BE2C (cell line): Measurements from ENCODE around the gene LRP10.

Experiments used
- DNase-seq: peaks from one replicate; pipeline ENCODE4 v3.0.0-alpha.2; 2020
- H3K27me3 ChIP-seq: fragments of 250-450 bp; sonication (Bioruptor Pico); 2 replicates; pipeline ENCODE4 v1.5.1; 2020; ENCODE audit warnings: mild to moderate bottlenecking
- H3K36me3 ChIP-seq: fragments of 250-450 bp; sonication (Bioruptor Pico); 2 replicates; pipeline ENCODE4 v1.5.1; 2020; ENCODE audit warnings: mild to moderate bottlenecking
- H3K4me1 ChIP-seq: fragments of 250-450 bp; sonication (Bioruptor Pico); 2 replicates; pipeline ENCODE4 v1.5.1; 2020
- H3K4me3 ChIP-seq: 2 replicates; pipeline ENCODE4 v1.5.1; 2011; ENCODE audit warnings: low read depth, low read length
- H3K9me3 ChIP-seq: fragments of 250-450 bp; sonication (Bioruptor Pico); 2 replicates; pipeline ENCODE4 v1.5.1; 2020
- CTCF ChIP-seq: IDR thresholded peaks from 2 replicates; pipeline ENCODE4 v1.5.1; 2012; ENCODE audit warnings: mild to moderate bottlenecking, low read depth, low read length

The LRP10 gene

DNA sequence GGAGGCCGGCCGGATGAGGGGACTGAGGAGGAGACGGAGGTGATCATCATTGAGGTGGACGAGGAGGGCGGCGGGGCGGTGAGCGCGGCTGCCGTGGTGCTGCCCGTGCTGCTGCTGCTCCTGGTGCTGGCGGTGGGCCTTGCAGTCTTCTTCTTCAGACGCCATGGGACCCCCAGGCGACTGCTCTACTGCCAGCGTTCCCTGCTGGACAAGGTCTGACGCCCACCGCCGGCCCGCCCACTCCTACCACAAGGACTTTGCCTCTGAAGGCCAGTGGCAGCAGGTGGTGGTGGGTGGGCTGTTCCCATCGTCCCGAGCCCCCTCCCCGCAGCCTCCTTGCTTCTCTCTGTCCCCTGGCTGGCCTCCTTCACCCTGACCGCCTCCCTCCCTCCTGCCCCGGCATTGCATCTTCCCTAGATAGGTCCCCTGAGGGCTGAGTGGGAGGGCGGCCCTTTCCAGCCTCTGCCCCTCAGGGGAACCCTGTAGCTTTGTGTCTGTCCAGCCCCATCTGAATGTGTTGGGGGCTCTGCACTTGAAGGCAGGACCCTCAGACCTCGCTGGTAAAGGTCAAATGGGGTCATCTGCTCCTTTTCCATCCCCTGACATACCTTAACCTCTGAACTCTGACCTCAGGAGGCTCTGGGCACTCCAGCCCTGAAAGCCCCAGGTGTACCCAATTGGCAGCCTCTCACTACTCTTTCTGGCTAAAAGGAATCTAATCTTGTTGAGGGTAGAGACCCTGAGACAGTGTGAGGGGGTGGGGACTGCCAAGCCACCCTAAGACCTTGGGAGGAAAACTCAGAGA, 25.5 kb upstream of the LRP10 start:
- H3K9me3 ChIP-seq = no peaks in the 10 kb centered on the region
- H3K4me1 ChIP-seq = no peaks in the 10 kb centered on the region
- no peak for TF ChIP-seq CTCF
- no peaks in the 10 kb centered on the region for H3K36me3 ChIP-seq
- H3K4me3 ChIP-seq = no peak overlapping the region
- H3K27me3 ChIP-seq = no peaks in the 10 kb centered on the region
- DNase-seq = no peak

DNA sequence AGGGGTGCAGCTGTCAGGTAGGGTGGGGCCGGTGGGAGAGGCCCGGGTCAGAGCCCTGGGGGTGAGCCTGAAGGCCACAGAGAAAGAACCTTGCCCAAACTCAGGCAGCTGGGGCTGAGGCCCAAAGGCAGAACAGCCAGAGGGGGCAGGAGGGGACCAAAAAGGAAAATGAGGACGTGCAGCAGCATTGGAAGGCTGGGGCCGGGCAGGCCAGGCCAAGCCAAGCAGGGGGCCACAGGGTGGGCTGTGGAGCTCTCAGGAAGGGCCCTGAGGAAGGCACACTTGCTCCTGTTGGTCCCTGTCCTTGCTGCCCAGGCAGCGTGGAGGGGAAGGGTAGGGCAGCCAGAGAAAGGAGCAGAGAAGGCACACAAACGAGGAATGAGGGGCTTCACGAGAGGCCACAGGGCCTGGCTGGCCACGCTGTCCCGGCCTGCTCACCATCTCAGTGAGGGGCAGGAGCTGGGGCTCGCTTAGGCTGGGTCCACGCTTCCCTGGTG, 24.7 kb upstream of the LRP10 start:
- Histone ChIP-seq H3K9me3 (no peaks in the 10 kb centered on the region), H3K36me3 (no peaks in the 10 kb centered on the region), H3K27me3 (no peaks in the 10 kb centered on the region), H3K4me3 (no peak overlapping the region), H3K4me1 (no peaks in the 10 kb centered on the region)
- DNase-seq = no peak
- TF ChIP-seq CTCF = no peak

GRCh38 chr14:22847661-22848341, 23.7 kb upstream of the LRP10 start:
- no peak for DNase-seq
- Histone ChIP-seq H3K4me3 (no peak overlapping the region), H3K4me1 (no peaks in the 10 kb centered on the region), H3K27me3 (no peaks in the 10 kb centered on the region), H3K36me3 (no peaks in the 10 kb centered on the region), H3K9me3 (no peaks in the 10 kb centered on the region)
- no peak for TF ChIP-seq CTCF

GRCh38 chr14:22848351-22849164, 23.0 kb upstream of the LRP10 start:
- H3K9me3 ChIP-seq = no peaks in the 10 kb centered on the region
- H3K36me3 ChIP-seq = no peaks in the 10 kb centered on the region
- TF ChIP-seq CTCF = no peak
- peak; percentile 33 for DNase-seq
- no peaks in the 10 kb centered on the region for H3K4me1 ChIP-seq
- no peaks in the 10 kb centered on the region for H3K27me3 ChIP-seq
- H3K4me3 ChIP-seq = no peak overlapping the region

- Histone ChIP-seq H3K9me3 (no peaks in the 10 kb centered on the region), H3K36me3 (no peaks in the 10 kb centered on the region), H3K4me1 (no peaks in the 10 kb centered on the region), H3K27me3 (no peaks in the 10 kb centered on the region), H3K4me3 (no peak overlapping the region)
- TF ChIP-seq CTCF = no peak
- no peak for DNase-seq
Measured at GRCh38 chr14:22849212-22849819, 22.2 kb upstream of the LRP10 start.
